Measurements from ENCODE around the gene DZIP1L. TPM values are rescaled to one million over a fixed set of nuclear protein-coding genes. Genes with fewer than 3 reads are reported as not detected.

DZIP1L gene
- total and polyA plus RNA-seq, 2 donors (not counting 3 experiments of a cell fraction or from before 2014, with no cell fraction given), result 3.0 to 17.9 TPM

DNA sequence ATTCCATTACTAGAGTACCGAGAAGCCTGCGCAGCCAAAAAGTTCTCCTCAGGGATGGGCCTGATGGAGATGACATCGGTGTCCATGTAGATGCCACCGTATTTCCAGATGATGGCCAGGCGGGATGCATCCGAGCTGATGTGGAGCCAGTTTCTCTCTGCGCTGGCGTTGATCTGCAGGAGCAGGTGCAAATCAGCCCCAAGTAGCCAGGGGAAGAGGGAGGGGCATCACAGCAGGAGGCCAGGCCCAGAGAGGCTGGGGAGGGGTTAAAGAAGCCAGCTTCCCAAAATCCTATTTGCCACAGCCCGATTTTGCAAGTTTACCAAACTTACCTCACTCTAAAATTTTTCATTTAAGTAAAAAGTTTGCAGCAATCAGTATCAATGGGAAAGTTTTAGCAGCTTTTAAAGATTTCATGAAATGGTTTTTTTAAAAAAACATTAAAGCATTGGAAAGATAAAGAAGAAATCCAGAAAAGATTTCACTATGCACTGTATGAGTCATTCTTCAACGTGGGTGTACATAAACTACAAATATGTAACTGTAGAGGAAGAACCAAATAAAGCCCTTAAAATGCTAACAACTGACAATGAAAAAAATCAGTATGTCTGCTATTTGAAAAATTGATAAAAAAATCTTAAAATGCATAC is 9.4 kb upstream of the DZIP1L start:
- H3K4me2 ChIP-seq (ENCODE audit: insufficient read depth, low read length), result no peak overlapping the region
- no peaks in the 10 kb centered on the region for H3K36me3 ChIP-seq (ENCODE audit: control insufficient read depth in 2 of 2, extremely low read depth in 1 of 2, insufficient read depth in 2 of 2, low read length in 2 of 2)
- intact Hi-C loops (cut with micrococcal nuclease), result no loop called here
- H3K9me3 ChIP-seq (replicated peaks; ENCODE audit: control insufficient read depth, insufficient read depth, low read length), result no peaks in the 10 kb centered on the region
- no peak overlapping the region for H3K4me3 ChIP-seq (replicated peaks in 1 of 3; ENCODE audit: insufficient read depth in 1 of 3, low read depth in 1 of 3, low read length in 3 of 3)
- H3K27ac ChIP-seq (ENCODE audit: insufficient read depth, low read depth, low read length), result no peak overlapping the region
- H2AFZ ChIP-seq (ENCODE audit: low read depth, low read length), result no peak overlapping the region
- dilution Hi-C loops (cut with MboI; ENCODE audit: extremely low pct_ligation_motif_present, low sequenced_read_pairs), result no loop called here
- ChIA-PET POLR2A (no interaction called here), CTCF (interaction anchor here (1.3 kb wide), 1 partner anchor 292 kb away, joined by 3 read pairs; no protein-coding TSS in a partner anchor)
- BruUV-seq (replicated peaks), result no TSS peak
- H4K20me1 ChIP-seq (replicated peaks; ENCODE audit: control insufficient read depth, extremely low read depth, insufficient read depth, low read length), result no peaks in the 10 kb centered on the region
- TF ChIP-seq FOS (IDR thresholded peaks at IDR 0.05; ENCODE audit: borderline replicate concordance, insufficient read depth, low read length) (no peak), JUN (IDR thresholded peaks at IDR 0.05; ENCODE audit: borderline replicate concordance, insufficient read depth, insufficient read length, low read depth) (no peak), MYC (IDR thresholded peaks at IDR 0.05; ENCODE audit: low read depth, low read length) (no peak), EZH2 (IDR thresholded peaks at IDR 0.05; ENCODE audit: borderline replicate concordance, low read depth, low read length, severe bottlenecking) (no peak), POLR2A (IDR thresholded peaks at IDR 0.05; ENCODE audit: low read depth, low read length) (no peak), POLR2AphosphoS5 (IDR thresholded peaks at IDR 0.05; ENCODE audit: insufficient read depth, low read depth, low read length) (no peak), GATA2 (IDR thresholded peaks at IDR 0.05; ENCODE audit: insufficient read depth, insufficient read length, low read depth, low read length) (no peak)
- TF ChIP-seq, protein P1, sequence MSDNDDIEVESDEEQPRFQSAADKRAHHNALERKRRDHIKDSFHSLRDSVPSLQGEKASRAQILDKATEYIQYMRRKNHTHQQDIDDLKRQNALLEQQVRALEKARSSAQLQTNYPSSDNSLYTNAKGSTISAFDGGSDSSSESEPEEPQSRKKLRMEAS (IDR thresholded peaks at IDR 0.05; ENCODE audit: insufficient read depth, insufficient read length), result no peak
- TF ChIP-seq, protein P2, sequence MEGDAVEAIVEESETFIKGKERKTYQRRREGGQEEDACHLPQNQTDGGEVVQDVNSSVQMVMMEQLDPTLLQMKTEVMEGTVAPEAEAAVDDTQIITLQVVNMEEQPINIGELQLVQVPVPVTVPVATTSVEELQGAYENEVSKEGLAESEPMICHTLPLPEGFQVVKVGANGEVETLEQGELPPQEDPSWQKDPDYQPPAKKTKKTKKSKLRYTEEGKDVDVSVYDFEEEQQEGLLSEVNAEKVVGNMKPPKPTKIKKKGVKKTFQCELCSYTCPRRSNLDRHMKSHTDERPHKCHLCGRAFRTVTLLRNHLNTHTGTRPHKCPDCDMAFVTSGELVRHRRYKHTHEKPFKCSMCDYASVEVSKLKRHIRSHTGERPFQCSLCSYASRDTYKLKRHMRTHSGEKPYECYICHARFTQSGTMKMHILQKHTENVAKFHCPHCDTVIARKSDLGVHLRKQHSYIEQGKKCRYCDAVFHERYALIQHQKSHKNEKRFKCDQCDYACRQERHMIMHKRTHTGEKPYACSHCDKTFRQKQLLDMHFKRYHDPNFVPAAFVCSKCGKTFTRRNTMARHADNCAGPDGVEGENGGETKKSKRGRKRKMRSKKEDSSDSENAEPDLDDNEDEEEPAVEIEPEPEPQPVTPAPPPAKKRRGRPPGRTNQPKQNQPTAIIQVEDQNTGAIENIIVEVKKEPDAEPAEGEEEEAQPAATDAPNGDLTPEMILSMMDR (IDR thresholded peaks at IDR 0.05; ENCODE audit: extremely low read depth in 1 of 2, insufficient read depth in 1 of 2, low read depth in 1 of 2, low read length in 2 of 2), result no peak
- DNase-seq (ENCODE audit: low read depth, low spot score) (no peak), FAIRE-seq (no peak)
- no peaks in the 10 kb centered on the region for H3K9me1 ChIP-seq (replicated peaks; ENCODE audit: control insufficient read depth, extremely low read depth, insufficient read depth, low read length)
- H3K4me1 ChIP-seq (ENCODE audit: control insufficient read depth, extremely low read depth, insufficient read depth, low read length), result no peaks in the 10 kb centered on the region
- no peaks in the 10 kb centered on the region for H3K79me2 ChIP-seq (ENCODE audit: control insufficient read depth, insufficient read depth, low read length)
- no peak overlapping the region for H3K9ac ChIP-seq (replicated peaks; ENCODE audit: extremely low read depth, insufficient read depth, low read length)
- peaks cover 2 to 3% of the 10 kb centered on the region in 2 experiments for H3K27me3 ChIP-seq (ENCODE audit: control insufficient read depth in 2 of 2, insufficient read depth in 2 of 2, low read length in 2 of 2)

All from endothelial cell of umbilical vein (primary cell).